Embryonic facial prominence (tissue), 1 donor: ENCODE data around the gene TATDN2.
A peak's percentile ranks its signal among the peaks of the same experiment; 100 is the strongest.

Experiments
- DNase-seq: peaks from one replicate; pipeline ENCODE4 v3.0.0-alpha.2; 2016; ENCODE audit errors: extremely low spot score

Gene TATDN2, protein sequence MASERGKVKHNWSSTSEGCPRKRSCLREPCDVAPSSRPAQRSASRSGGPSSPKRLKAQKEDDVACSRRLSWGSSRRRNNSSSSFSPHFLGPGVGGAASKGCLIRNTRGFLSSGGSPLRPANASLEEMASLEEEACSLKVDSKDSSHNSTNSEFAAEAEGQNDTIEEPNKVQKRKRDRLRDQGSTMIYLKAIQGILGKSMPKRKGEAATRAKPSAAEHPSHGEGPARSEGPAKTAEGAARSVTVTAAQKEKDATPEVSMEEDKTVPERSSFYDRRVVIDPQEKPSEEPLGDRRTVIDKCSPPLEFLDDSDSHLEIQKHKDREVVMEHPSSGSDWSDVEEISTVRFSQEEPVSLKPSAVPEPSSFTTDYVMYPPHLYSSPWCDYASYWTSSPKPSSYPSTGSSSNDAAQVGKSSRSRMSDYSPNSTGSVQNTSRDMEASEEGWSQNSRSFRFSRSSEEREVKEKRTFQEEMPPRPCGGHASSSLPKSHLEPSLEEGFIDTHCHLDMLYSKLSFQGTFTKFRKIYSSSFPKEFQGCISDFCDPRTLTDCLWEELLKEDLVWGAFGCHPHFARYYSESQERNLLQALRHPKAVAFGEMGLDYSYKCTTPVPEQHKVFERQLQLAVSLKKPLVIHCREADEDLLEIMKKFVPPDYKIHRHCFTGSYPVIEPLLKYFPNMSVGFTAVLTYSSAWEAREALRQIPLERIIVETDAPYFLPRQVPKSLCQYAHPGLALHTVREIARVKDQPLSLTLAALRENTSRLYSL

GRCh38 chr3:10248184-10248983 is at the start of gene TATDN2:
Gene TATDN2 (plus strand): TSS chr3:10248459. CDS start chr3:10249201, 742 bp downstream.
- peak; percentile 76 for DNase-seq

DNA sequence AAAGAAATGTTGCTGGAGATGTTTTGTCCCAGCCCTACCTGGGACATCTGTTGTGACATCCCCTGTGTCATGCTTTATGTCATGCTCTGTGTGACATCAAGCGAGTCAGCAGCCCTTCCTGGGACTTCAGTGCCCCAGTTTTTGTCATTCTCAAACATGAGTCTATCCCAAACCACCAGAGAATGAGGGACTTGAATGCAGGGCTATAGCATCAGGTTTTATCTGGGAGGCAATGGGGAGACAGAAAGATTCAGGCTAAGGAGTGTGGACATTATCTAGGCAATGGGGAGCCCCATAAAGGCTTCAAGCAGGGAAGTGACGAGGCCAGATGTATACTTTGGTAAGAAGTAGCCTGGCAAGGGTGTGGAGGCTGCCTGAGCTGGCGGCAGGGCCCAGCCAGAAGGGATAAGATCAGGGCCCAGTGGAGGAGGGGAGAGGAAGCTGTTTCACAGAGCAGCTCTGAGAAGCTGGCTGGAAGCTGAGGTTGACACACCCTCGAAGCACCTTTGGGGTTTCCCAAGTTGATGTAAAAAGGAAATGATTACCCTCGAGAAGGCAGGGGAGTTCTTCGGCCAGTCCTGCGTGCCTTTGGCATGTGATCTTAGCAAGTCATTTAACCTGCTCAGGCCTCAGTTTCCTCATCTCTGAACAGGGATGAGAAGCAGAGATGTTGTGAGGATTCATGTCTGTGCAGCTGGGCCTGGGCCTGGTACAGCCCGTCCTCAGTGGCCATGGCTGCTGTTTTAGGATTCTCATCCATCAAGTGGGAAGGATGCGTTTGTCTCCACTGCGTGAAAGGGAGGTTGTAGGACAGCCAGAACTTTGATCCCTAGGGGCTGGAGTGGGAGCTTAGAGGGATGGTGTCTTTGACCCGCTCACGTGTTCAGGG is 49.3 kb upstream of the TATDN2 start:
- DNase-seq = no peak

DNA sequence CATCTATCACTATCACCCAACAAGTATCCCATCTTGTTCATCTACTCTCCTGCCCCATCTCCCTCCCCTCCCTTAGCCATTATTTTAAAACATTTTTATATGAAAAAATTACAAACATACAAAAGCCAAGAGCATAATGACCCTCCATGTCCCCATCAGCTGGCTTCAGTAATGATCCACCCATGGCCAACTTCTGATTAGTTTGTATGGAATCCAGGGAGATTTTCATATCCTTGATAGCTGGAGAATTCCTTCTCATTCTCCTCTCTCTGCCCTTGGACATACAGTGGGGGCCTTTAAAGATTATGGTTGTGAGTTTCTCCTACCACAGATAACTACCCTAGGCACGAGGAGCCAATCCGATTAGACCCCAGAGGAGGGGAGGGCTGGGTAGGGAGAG is 43.3 kb upstream of the TATDN2 start:
- DNase-seq = no peak

DNA sequence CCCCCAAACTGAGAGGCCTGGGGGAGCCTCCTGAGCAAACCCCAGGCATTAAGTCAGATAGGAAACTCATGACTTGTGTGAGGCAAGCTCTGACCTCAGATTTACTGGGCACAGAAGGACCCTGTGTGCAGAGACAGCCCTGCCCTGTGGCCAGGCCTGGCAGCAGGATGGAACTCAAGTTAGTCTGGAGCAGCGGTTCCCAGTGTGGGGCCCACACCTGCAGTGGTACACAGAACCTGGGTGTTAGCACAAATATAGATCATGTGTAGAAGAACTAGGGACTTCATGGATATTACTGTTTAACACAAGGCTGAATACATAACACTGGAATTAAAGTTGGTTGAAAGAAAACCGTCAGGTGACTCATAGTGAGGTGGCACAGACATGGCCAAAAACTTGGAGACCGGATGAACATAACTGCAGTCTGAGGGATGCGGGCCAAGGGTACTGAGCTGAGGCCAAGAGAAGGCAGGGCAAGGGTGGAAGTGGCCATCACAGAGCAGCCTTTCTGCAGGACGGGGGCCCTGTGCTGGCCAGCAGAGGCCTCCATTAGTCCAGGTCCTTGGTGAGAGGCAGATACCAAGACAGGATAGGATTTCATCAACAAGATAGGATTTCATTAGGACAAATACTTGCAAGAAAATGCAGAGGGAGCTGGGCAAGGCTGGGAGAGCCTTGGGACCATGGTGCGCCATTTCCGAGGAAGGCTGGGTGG is 42.7 kb upstream of the TATDN2 start:
- no peak for DNase-seq

GRCh38 chr3:10206166-10206511 is 42.1 kb upstream of the TATDN2 start:
- DNase-seq = no peak

DNA sequence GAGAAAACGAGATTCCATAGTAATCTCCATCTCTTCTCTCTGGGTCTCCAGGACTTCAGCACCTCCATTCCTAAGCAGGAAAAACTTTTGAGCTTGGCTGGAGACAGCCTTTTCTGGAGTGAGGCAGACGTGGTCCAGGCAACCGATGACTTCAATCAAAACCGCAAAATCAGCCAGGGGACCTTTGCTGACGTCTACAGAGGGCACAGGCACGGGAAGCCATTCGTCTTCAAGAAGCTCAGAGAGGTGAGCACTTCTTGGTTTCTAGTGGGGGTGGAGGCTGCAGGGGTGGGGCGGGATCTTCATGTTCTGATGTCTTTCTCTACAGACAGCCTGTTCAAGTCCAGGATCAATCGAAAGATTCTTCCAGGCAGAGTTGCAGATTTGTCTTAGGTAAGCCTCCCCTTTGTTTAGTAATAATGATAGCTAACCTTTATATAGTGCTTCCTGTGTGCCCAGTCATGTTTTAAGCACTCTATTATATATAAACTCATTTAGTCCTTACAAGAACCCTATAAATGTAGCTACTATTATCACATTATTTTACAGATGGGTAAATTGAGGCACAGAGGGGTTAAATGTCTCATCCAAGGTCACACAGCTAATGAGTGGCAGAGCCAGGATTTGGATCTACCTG is 35.0 kb upstream of the TATDN2 start:
- no peak for DNase-seq

- DNase-seq = no peak
Measured at GRCh38 chr3:10215578-10216368, 32.5 kb upstream of the TATDN2 start.

DNA sequence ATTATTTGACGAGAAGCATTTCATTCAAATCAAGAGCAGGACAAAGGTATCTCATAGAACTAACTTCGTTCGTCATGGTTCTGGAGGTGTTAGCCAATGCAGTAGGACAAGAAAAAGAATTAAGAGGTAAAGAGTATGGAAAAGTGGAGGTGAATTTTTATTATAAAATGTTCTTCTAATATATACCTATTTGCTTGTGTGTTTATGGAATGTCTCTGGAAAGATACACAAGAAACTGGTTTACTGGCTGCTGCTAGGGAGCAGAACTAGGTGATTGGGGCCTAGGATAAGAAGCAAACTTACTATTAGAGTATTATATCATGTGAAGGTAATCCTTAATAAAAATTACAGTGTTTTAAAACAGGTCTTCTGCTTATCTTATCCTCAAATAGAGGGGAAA is 30.9 kb upstream of the TATDN2 start:
- DNase-seq = no peak

- no peak for DNase-seq
Measured at GRCh38 chr3:10219737-10220136, 28.5 kb upstream of the TATDN2 start.

DNA sequence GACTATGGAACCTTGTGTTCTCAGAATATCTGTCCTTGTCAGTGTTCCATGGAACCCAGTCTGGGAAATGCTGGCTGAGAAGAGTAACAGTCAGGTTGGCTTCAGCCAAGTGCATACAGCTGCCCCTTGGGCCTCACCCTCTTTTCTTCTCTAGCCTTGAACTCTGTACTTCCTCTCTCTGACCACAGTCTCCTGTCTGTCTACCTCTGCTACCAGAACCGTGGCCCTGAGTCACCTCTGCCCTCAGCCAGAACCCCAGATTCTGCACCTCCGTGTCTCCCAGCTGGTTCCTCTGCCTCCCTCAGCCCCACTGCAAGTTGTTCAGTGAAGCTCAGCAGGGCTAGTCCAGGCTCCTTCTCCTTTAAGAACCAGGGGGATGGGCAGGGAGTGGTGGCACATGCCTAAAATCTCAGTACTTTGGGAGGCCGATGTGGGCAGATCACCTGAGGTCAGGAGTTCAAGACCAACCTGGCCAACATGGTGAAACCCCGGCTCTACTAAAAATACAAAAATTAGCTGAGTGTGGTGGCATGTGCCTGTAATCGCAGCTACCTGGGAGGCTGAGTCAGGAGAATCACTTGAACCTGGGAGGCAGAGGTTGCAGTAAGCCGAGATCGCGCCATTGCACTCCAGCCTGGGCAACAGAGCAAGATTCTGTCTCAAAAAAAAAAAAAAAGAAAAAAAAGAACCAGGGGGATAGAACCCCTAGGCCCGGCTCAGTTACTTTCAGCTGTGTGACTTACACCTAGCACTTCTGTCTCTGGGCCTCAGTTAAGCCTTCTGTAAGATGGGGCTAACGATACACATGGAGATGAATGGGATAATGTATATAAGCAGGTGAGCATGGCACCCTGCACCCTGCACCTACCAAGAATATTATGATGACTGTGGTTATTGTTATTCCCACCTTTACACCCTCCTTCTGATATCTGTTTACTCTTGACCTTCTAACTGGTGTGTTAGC is 24.3 kb upstream of the TATDN2 start:
- DNase-seq = no peak

GRCh38 chr3:10224794-10225665 is 23.2 kb upstream of the TATDN2 start:
- DNase-seq = no peak

- DNase-seq = no peak
Measured at GRCh38 chr3:10226293-10226692, 22.0 kb upstream of the TATDN2 start.

DNA sequence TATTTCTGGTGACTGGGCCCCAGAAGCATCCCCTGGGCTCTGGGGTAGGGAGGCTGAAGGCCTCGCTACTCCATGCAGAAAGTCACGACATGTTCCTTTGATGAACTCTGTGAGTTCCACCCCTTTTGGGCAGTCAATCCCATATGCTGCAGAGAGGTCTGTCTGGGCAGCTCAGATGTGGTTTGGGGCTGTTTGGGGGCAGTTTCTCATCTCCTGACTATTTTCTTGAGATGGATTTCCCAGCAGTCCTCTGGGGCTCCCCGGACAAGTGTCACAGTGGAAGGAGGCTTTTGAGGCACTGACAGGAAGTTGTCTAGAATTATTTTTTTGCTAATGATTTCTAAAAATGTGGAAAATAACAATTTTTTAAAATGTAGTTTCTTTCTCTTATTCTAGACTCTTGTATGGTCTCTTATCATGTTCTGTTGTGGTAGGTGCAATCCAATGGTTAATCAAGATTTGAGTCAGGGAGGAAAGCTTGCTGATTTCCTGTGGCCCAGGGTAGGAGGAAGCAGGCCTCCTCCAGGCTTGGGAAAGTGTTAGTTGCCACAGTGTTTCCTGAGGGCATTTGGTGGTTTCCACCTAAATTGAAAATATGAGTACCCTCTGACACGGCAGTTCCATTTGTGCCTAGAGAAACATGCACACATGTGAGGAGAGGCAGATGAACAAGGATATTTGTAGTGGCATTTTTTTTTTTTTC is 19.9 kb upstream of the TATDN2 start:
- no peak for DNase-seq

GRCh38 chr3:10229576-10229975 is 18.7 kb upstream of the TATDN2 start:
- DNase-seq = no peak

DNA sequence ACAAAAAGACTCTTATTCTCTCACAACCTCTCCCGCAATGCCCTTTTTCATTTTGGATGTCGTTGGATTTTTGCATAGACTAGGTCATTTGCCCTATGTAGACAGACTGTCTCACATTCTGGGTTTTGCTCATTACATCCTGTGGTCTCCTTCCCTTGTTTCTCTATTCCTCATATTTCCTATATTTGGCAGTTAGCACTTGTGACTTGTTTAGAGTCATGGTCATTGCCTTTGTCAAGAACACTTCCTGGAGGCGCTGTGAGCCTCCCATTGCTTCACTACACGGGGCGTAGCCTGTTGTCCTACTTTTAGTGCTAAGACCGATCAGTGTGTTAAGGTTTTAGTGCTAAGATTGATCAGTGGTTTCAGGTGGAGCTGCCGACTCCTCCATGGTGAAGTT is 16.1 kb upstream of the TATDN2 start:
- DNase-seq = no peak

GRCh38 chr3:10233988-10234387 is 14.3 kb upstream of the TATDN2 start:
- DNase-seq = no peak
